Left ventricle myocardium inferior (tissue), 1 donor: ENCODE measurements around the gene GABRB3. TPM values are rescaled to one million over a fixed set of nuclear protein-coding genes. Genes with fewer than 3 reads are reported as not detected.

Experiments
- DNase-seq: peaks from one replicate; pipeline ENCODE4 v3.0.0-alpha.2; 2020
- H3K27ac ChIP-seq: fragments of 200-600 bp; replicated peaks from 2 replicates; pipeline ENCODE4 v1.8.0; 2021
- H3K27me3 ChIP-seq: fragments of 200-600 bp; 2 replicates; pipeline ENCODE4 v1.8.0; 2021; ENCODE audit warnings: low read depth
- H3K36me3 ChIP-seq: fragments of 200-600 bp; 2 replicates; pipeline ENCODE4 v1.8.0; 2021
- H3K4me1 ChIP-seq: fragments of 200-600 bp; 2 replicates; pipeline ENCODE4 v1.8.0; 2021
- H3K4me3 ChIP-seq: fragments of 200-600 bp; 2 replicates; pipeline ENCODE4 v1.8.0; 2021; ENCODE audit warnings: mild to moderate bottlenecking, moderate library complexity
- H3K9me3 ChIP-seq: fragments of 200-600 bp; replicated peaks from 2 replicates; pipeline ENCODE4 v1.8.0; 2021
- CTCF ChIP-seq: fragments of 200-600 bp; IDR thresholded peaks from 2 replicates; pipeline ENCODE4 v1.8.0; 2021; ENCODE audit warnings: antibody characterized with exemption, mild to moderate bottlenecking, borderline replicate concordance
- intact Hi-C: fragments of 100-400 bp; cut with micrococcal nuclease; formaldehyde crosslinking; loops from one replicate; pipeline ENCODE4 v1.11.0; 2022
- total RNA-seq: library from RNA; stranded (reverse); fragmentation: NEBNext Ultra II Directional; extraction: Animal tissue kit (Norgen Biotek cat#: 25700); gene quantifications from one replicate; pipeline ENCODE4 v1.2.1, GENCODE V29; 2021
- donor health status: DM: no; HTN: yes; CAD: no; lungs with severe emphysema.

Gene GABRB3
- total RNA-seq, 1 donor from 2014 or later, result 2.4 TPM

GRCh38 chr15:26731965-26732364 lies 40.9 kb downstream of the GABRB3 start:
- Histone ChIP-seq H3K27ac (no peak overlapping the region), H3K9me3 (peaks cover 22% of the 10 kb centered on the region), H3K4me3 (no peak overlapping the region), H3K4me1 (no peaks in the 10 kb centered on the region), H3K27me3 (no peaks in the 10 kb centered on the region), H3K36me3 (no peaks in the 10 kb centered on the region)
- DNase-seq, result no peak
- no peak for TF ChIP-seq CTCF
- intact Hi-C loops, result no loop called here

GRCh38 chr15:26729581-26729980 lies 43.3 kb downstream of the GABRB3 start:
- intact Hi-C loops, result no loop called here
- Histone ChIP-seq H3K27ac (no peak overlapping the region), H3K4me1 (no peaks in the 10 kb centered on the region), H3K27me3 (no peaks in the 10 kb centered on the region), H3K9me3 (peaks cover 22% of the 10 kb centered on the region), H3K4me3 (no peak overlapping the region), H3K36me3 (no peaks in the 10 kb centered on the region)
- TF ChIP-seq CTCF, result no peak
- no peak for DNase-seq

- no peak overlapping the region for H3K27ac ChIP-seq
- H3K36me3 ChIP-seq, result no peaks in the 10 kb centered on the region
- no peak for TF ChIP-seq CTCF
- H3K27me3 ChIP-seq, result no peaks in the 10 kb centered on the region
- H3K9me3 ChIP-seq, result peaks cover 19% of the 10 kb centered on the region
- no peak for DNase-seq
- H3K4me1 ChIP-seq, result no peaks in the 10 kb centered on the region
- no peak overlapping the region for H3K4me3 ChIP-seq
- intact Hi-C loops, result no loop called here
Measured at GRCh38 chr15:26729030-26729429, 43.8 kb downstream of the GABRB3 start.

GRCh38 chr15:26724381-26725150 lies 48.3 kb downstream of the GABRB3 start:
- intact Hi-C loops, result no loop called here
- H3K4me3 ChIP-seq, result no peak overlapping the region
- H3K36me3 ChIP-seq, result no peaks in the 10 kb centered on the region
- H3K4me1 ChIP-seq, result no peaks in the 10 kb centered on the region
- no peak for DNase-seq
- H3K27ac ChIP-seq, result no peak overlapping the region
- no peaks in the 10 kb centered on the region for H3K9me3 ChIP-seq
- no peak for TF ChIP-seq CTCF
- peaks cover 9% of the 10 kb centered on the region for H3K27me3 ChIP-seq

GRCh38 chr15:26722621-26723160 lies 50.2 kb downstream of the GABRB3 start:
- TF ChIP-seq CTCF, result no peak
- H3K27me3 ChIP-seq, result peaks cover 23% of the 10 kb centered on the region
- no peak for DNase-seq
- H3K4me1 ChIP-seq, result no peaks in the 10 kb centered on the region
- H3K27ac ChIP-seq, result no peak overlapping the region
- H3K36me3 ChIP-seq, result no peaks in the 10 kb centered on the region
- H3K9me3 ChIP-seq, result no peaks in the 10 kb centered on the region
- no peak overlapping the region for H3K4me3 ChIP-seq
- intact Hi-C loops, result no loop called here
